ENCODE data around the gene TRMO.

DNA sequence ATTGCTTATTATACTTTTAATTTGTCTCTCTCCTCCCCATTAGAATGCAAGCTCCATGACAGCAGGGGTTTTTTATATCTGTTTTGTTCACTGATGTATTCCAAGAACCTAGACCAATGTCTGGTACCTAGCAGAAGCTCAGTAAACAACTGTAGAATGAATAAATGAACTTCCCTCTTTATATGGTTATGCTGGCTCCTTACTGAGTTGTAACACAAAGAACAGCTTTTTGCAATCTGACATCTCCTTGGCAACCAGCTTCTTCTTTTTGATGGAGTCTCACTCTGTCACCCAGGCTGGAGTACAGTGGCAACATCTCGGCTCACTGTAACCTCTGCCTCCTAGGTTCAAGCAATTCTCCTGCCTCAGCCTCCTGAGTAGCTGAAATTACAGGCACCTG, 13.6 kb downstream of the TRMO start:
- TF ChIP-seq, protein P1, sequence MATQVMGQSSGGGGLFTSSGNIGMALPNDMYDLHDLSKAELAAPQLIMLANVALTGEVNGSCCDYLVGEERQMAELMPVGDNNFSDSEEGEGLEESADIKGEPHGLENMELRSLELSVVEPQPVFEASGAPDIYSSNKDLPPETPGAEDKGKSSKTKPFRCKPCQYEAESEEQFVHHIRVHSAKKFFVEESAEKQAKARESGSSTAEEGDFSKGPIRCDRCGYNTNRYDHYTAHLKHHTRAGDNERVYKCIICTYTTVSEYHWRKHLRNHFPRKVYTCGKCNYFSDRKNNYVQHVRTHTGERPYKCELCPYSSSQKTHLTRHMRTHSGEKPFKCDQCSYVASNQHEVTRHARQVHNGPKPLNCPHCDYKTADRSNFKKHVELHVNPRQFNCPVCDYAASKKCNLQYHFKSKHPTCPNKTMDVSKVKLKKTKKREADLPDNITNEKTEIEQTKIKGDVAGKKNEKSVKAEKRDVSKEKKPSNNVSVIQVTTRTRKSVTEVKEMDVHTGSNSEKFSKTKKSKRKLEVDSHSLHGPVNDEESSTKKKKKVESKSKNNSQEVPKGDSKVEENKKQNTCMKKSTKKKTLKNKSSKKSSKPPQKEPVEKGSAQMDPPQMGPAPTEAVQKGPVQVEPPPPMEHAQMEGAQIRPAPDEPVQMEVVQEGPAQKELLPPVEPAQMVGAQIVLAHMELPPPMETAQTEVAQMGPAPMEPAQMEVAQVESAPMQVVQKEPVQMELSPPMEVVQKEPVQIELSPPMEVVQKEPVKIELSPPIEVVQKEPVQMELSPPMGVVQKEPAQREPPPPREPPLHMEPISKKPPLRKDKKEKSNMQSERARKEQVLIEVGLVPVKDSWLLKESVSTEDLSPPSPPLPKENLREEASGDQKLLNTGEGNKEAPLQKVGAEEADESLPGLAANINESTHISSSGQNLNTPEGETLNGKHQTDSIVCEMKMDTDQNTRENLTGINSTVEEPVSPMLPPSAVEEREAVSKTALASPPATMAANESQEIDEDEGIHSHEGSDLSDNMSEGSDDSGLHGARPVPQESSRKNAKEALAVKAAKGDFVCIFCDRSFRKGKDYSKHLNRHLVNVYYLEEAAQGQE (IDR thresholded peaks at IDR 0.05; ENCODE audit: unreplicated experiment) = no peak
- TF ChIP-seq, protein P2, sequence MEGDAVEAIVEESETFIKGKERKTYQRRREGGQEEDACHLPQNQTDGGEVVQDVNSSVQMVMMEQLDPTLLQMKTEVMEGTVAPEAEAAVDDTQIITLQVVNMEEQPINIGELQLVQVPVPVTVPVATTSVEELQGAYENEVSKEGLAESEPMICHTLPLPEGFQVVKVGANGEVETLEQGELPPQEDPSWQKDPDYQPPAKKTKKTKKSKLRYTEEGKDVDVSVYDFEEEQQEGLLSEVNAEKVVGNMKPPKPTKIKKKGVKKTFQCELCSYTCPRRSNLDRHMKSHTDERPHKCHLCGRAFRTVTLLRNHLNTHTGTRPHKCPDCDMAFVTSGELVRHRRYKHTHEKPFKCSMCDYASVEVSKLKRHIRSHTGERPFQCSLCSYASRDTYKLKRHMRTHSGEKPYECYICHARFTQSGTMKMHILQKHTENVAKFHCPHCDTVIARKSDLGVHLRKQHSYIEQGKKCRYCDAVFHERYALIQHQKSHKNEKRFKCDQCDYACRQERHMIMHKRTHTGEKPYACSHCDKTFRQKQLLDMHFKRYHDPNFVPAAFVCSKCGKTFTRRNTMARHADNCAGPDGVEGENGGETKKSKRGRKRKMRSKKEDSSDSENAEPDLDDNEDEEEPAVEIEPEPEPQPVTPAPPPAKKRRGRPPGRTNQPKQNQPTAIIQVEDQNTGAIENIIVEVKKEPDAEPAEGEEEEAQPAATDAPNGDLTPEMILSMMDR (conservative IDR thresholded peaks at IDR 0.05; ENCODE audit: low read depth in 2 of 2) = no peak
- TF ChIP-seq CREB1 (CRISPR knock-in tag; IDR thresholded peaks at IDR 0.05; ENCODE audit: low read depth) = no peak
- no peak for TF ChIP-seq ZNF114 (CRISPR knock-in tag; IDR thresholded peaks at IDR 0.05)
- TF ChIP-seq EZH2 (IDR thresholded peaks at IDR 0.05; ENCODE audit: low read depth, unreplicated experiment) = no peak
- TF ChIP-seq STAT1 (IDR thresholded peaks at IDR 0.05; ENCODE audit: unreplicated experiment) = no peak
- no peak for TF ChIP-seq JUNB (IDR thresholded peaks at IDR 0.05; ENCODE audit: unreplicated experiment)
- TF ChIP-seq, protein P3, sequence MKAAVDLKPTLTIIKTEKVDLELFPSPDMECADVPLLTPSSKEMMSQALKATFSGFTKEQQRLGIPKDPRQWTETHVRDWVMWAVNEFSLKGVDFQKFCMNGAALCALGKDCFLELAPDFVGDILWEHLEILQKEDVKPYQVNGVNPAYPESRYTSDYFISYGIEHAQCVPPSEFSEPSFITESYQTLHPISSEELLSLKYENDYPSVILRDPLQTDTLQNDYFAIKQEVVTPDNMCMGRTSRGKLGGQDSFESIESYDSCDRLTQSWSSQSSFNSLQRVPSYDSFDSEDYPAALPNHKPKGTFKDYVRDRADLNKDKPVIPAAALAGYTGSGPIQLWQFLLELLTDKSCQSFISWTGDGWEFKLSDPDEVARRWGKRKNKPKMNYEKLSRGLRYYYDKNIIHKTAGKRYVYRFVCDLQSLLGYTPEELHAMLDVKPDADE (IDR thresholded peaks at IDR 0.05) = no peak
- TF ChIP-seq POLR2AphosphoS5 (IDR thresholded peaks at IDR 0.05; ENCODE audit: low read depth) = no peak
- TF ChIP-seq EZH2phosphoT487 (IDR thresholded peaks at IDR 0.05; ENCODE audit: unreplicated experiment) = no peak
- no peak for TF ChIP-seq ZNF331 (CRISPR knock-in tag; IDR thresholded peaks at IDR 0.05; ENCODE audit: low read depth)

All from GM23338 (cell line).